Mammary epithelial cell (primary cell): Measurements from ENCODE around the gene YAP1.

Experiments used
- EZH2 ChIP-seq: IDR thresholded peaks from 2 replicates; pipeline ENCODE4 v1.6.1; 2012; ENCODE audit warnings: low read length, inconsistent platforms, borderline replicate concordance
- TF ChIP-seq, protein P1 (sequence below), 2 donors: IDR thresholded peaks in 1 of 2; conservative IDR thresholded peaks in 1 of 2; 2 replicates each; pipeline ENCODE4 v1.5.1; 2011 to 2012; ENCODE audit warnings: inconsistent platforms in 2 of 2, low read length in 2 of 2, mild to moderate bottlenecking in 2 of 2, control low read depth in 1 of 2, low read depth in 1 of 2; ENCODE audit not compliant: insufficient read depth in 1 of 2; ENCODE audit errors: extremely low read depth in 1 of 2

DNA sequence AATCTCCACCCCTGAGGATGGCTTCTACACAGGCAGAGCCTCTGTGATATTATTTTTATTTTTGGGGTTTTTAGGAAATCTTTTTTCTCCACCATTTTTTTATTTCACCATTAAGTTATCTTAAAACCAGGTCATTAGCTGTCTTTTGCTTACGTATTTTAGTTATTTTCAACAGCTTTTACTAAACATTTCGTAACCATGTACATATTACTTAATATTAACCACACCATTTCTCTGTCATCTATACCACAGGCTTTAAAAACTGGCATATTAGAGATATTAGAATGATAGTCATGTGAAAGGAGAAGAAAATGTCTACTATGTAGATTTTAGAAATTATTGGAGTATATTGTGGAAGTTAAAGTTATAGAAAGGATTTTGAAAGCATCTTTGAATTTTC, 37.4 kb downstream of the YAP1 start:
- TF ChIP-seq, protein P1, sequence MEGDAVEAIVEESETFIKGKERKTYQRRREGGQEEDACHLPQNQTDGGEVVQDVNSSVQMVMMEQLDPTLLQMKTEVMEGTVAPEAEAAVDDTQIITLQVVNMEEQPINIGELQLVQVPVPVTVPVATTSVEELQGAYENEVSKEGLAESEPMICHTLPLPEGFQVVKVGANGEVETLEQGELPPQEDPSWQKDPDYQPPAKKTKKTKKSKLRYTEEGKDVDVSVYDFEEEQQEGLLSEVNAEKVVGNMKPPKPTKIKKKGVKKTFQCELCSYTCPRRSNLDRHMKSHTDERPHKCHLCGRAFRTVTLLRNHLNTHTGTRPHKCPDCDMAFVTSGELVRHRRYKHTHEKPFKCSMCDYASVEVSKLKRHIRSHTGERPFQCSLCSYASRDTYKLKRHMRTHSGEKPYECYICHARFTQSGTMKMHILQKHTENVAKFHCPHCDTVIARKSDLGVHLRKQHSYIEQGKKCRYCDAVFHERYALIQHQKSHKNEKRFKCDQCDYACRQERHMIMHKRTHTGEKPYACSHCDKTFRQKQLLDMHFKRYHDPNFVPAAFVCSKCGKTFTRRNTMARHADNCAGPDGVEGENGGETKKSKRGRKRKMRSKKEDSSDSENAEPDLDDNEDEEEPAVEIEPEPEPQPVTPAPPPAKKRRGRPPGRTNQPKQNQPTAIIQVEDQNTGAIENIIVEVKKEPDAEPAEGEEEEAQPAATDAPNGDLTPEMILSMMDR (conservative IDR thresholded peaks at IDR 0.05 in 1 of 2, IDR thresholded peaks at IDR 0.05 in 1 of 2; ENCODE audit: extremely low read depth in 1 of 2, insufficient read depth in 1 of 2, low read depth in 1 of 2, low read length in 2 of 2), result no peak
- TF ChIP-seq EZH2, result no peak
